GM19035 (cell line): ENCODE measurements around the gene MICOS13.
"Not testable (repeated sequence)": the region's sequence is repeated elsewhere in the genome, so short reads cannot be mapped to it uniquely, and the experiment has no call there.

Source experiments
- ATAC-seq: cut with Tn5 transposase; IDR thresholded peaks from one replicate; pipeline ENCODE4 v1.9.1; 2021; ENCODE audit not compliant: unreplicated experiment

The MICOS13 gene

DNA sequence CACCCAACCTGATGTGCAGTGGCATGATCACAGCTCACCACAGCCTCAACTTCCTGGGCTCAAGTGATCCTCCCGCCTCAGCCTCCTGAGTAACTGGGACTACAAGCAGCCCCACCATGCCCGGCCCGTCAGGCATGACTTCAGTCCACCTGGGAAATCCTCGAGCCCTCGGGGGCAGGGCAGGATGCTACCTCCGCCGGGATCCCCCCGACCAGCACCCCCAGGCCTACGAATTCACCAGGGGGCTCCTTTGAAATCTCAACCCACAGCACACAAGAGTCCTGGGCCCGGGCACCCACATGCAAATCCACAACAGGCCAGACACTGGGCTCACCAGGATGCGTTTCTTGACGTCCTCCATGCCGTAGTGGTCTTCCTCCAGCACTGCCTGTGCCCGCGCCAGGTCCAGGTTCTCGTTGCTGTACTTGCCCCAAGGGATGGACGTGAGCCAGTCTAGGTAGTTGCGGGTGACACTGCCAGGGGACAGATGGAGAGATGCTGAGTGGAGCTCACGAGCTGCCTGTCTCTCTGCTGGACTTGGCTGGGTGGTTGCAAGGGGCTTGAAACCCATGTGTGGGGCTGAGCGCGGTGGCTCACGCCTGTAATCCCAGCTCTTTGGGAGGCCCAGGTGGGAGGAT, 20.3 kb upstream of the MICOS13 start:
- ATAC-seq = no peak

DNA sequence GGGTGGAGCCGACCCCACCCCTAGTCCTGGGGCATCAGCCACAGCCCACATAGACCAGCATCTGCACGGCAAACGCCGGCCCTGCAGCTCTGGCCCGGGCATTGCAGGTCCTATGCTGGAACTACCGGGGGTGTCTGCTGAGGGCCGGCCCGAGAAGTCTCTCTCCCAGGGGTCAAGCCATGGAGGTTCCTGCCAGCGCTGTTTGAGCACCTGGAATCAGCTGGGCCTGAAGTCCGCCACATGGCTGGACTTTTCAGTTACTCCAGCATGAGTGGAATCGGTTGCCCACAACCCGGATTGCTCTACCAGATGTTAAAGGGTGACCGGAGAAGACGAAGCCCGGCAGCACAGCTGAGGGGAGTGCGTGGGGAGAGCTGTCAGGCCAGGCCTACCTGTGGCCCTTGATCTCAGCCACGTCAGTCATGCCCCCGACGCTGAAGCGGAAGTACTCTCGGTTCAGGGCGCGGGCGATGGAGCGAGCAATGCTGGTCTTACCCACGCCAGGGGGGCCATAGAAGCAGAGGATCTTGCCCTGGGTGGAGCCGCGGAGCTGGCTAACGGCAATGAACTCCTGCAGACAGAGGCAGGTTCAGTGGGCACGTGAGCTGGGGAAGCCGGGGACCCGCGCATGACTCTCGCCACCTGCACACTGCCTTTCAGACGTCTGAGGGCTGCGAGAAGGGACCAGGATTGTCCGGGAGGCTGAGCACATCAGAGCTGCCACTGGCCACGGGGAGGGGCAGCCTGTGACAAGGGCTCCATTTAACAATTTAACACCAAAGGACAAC, 18.5 kb upstream of the MICOS13 start:
- ATAC-seq = no peak

DNA sequence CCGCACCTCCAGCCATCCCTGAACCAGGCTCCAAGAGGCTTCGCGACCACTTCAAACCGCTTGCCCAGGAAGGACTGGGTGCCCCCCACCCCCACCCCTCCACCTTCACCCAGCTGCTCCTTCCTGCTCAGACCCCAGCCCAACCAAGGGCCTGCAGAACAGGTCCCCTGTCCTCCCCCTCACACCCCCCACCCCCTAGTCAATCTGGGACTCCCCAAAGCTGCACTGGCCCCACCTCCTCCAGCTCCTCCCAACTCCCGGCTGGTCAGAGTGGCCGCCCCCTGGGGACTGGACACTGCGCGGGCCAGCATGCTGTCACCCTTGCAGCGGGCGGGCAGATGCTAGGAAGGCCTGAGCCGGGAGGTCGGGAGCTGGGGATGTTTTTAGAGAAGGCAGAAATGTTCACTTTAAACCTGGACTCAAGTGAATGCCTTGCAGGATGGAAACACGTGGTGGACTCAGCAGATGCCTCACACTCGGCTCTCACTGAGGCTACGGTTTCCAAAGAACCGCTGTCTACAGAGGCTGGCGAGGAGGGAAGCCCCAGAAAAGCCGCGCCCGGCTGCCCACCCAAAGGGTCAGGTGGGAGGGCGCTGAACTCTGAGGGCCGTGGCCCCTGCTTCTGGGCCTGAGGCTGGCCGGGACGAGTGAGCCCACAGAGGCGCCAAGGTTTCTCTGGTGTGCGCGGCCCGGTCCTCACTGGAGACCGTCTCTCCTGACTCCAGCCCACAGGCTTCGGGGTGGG, 17.7 kb upstream of the MICOS13 start:
- ATAC-seq = no peak

DNA sequence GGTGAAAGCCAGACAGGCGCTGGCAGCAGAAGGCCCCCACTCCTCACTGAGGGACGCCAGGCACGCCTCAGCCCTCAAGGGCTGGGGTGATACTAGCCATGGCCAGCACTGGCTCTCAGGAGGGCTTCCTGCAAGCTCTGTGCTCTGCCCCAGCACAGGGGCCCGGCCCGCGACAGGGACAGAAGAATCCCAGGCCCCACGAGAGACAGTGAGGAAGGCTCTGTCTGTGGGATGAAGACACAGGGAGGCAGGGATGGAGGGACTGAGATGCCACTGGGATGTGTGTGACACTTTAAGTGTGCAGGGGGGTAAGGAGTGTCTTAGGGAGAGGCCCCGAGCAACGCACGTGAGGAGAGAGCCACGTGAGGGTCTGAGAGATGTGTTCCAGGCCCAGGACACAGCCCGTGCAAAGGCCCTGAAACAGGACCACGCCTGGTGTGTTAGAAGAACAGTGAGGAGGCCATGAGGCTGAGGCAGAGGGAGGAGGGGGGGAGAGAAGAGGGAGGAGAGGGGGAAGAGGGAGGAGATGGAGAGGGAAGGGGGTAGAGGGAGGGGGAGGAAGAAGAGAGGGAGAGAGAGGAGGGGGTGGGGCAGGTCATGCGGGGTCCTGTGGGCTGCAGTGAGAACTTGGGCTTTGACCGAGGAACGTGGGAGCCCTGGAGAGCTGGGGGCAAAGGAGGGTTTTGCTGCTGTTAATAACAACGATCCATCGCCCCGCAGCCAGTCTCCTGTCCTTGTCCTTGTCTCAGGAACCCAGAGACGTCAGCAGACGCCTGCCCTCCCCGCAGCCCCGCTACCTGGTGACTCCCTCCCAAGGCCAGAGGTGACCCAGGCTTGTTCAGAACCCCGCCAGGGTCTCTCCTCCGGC, 16.9 kb upstream of the MICOS13 start:
- no peak for ATAC-seq

DNA sequence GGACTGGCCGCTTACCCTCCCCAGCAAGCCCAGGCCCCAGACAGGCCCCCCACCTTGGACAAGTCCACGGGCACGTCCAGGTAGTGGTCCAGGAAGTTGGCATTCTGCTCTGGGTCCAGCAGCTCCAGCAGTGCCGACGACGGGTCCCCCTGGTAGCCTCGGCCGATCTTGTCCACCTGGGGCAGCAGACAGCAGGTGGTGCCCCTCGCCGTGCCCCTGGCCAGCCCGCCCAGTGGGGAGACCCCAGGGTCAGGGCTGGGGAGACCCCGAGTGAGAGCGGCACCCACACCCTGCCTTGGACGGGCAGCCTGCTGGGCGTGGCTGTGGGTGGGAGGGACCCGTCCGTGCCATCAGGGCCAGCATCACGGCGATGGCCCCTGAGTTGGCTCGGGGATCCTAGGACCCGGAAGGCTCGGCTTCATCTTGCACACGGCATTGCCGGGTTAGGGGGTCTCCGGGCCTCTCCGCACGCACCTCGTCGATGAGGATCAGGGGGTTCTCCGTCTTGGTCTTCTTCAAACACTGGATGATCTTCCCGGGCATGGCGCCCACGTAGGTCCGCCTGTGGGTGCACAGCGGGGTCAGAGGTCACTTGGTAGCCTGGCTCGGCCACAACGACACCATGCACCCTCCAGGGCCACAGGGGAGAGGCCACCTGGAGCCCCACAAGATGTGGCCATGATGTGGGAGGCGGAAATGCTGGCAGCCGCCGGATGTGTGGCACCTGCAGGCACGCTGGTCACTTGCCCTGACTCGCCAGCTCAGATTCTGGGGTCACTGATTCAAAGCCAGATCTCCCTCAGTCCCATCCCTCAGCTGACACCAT, 16.1 kb upstream of the MICOS13 start:
- ATAC-seq = no peak

DNA sequence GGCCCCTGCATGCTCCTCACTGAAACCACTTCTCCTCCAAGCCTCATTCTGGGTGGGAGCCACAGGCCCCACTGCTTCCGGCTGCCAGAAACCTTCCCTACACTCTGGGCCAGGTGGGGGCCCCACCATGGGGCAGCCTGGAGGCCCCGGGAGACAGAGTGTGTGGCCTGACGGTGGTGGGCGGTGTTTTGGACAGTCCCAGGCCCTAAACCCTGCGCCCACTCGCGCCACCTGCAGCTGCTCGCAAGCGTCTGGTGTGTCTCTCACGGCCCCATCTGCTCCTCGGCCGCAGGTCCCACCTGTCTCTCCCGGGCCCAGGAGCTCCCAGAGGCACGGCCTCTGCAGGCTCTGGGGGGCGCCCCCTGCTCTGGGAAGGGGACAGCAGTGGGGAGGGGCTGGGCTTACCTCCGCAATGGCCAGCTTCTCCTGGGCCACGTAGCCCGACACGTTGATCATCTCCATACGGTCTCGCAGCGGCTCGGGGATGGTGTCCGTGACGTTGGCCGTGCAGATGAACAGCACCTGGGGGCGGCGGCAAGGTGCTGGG, 15.4 kb upstream of the MICOS13 start:
- no peak for ATAC-seq

DNA sequence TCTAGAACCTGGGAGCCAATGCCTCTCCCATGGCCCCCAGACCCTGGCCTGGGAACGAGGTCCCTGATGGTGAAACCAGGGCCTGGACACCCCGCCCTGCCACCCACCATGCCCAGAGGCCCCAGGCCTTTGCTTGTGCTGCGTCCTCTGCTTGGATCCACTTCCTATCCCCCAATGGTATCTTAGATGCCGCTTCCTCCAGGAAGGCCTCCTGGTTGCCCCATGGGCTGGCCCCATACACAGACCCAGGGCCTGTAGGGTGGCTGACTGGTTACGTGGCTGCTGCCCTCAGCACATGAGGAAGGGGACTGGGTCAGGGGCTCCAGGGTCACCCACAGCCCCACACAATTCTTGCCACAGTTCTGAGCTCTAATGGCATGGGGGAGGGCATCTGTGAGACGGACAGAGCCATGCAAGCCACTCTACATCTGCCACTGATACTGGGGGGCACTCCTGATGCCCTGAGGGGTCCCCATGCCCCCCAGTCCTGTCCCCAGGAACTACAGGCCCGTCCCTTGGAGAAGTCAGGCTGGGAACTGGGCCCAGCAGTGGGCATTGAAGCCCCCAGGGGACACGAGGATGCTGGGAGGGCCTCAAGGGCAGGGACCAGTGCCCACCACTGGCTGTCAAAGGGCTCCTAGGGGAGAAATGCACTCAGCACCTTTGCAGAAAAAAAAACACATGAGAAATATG, 14.8 kb upstream of the MICOS13 start:
- ATAC-seq = no peak

DNA sequence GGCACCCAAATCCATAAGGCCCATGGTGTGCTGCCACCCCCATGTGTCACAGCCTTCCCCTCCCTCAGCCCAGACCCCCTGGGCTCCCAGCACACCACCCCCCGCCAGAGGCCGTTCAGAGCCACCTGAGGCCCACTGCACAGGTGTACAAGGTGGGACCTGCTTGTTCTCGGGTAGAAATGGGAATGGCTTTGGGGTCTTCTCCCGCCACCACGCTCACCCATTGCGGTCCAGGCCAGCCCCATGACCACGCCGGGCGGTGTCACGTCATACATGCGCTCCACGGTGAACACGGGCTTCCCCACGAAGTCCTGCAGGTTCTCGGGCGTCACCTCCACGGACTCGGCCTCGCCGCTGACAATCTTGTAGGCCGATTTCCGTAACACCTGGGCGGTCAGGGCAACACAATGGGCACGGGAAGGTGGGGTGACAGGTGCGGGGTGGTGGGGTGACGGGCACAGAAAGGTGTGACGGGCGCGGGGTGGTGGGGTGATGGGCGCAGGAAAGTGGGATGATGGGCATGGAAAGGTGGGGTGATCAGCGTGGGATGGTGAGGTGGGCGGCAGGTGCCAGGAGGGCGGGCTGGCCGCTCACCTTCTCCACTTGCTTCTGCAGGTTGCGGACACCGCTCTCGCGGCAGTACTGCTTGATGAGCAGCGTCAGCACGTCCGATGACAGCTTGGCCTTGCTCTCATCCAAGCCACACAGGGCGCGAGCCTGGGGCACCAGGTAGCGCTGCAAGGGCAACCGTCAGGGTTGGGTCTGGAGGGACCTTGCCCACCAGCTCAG, 14.0 kb upstream of the MICOS13 start:
- no peak for ATAC-seq

DNA sequence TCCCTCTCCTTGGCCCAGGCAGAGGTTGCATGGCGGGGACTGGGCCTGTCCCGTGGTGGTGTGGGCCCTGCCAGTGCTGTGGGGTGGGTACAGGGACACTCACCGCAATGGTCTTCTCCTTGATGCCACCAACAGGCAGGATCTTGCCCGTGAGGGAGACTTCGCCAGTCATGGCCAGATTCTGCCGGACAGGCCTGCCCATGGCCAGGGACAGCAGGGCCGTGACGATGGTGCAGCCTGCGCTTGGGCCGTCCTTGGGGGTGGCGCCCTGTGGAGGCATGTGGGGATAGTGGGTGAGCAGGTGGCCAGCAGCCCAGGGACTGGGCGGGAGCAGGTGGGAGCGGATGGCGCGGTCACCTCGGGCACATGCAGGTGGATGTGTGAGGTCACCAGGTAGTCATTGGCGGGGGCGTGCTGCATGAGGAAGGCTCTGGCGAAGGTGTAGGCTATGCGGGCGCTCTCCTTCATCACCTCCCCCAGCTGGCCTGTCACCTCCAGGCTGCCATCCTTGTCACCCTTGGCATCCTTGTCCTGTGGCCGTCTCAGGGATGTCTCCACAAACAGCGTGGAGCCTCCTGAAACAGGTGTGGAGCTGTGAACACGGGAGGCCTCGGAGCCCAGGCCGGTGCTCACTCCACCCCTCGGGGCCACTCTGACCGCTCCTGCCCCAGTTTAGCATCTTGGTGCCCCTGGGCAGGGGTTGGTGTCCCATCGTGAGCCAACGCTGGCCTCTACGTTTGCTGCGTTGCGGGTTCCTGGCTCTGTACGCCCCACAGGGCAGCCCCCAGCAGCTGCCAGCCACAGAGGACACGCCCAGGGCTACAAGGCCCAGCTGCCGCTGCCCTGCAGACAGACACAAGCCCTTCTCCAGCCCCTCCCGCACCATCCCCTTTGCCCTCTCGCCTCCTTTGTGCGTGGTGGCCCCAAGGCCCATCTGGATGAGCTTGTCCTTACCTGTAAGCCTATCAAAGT, 13.2 kb upstream of the MICOS13 start:
- no peak for ATAC-seq

DNA sequence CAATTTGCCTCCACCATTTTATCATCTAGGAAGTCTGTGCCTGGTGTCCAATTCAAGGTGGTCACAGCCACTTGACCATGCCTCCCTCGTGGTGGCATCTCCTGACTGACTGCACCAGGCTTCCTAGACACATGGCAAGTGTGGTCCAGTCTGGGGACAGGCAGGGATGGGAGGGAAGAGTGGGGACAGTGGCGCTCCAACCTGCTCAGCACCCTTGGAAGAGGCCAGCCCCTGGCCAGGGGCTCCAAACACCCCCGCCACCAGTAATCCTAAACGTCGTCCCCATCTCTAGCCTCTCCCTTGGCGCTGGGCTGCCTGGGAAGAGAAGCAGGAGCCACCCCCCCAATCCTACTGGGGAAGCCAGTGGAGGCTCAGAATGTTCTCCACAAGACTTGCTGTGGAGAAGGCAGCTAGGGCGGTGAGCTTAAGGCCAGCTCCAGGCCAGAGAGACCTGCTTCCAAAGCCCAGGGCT, 12.4 kb upstream of the MICOS13 start:
- no peak for ATAC-seq

DNA sequence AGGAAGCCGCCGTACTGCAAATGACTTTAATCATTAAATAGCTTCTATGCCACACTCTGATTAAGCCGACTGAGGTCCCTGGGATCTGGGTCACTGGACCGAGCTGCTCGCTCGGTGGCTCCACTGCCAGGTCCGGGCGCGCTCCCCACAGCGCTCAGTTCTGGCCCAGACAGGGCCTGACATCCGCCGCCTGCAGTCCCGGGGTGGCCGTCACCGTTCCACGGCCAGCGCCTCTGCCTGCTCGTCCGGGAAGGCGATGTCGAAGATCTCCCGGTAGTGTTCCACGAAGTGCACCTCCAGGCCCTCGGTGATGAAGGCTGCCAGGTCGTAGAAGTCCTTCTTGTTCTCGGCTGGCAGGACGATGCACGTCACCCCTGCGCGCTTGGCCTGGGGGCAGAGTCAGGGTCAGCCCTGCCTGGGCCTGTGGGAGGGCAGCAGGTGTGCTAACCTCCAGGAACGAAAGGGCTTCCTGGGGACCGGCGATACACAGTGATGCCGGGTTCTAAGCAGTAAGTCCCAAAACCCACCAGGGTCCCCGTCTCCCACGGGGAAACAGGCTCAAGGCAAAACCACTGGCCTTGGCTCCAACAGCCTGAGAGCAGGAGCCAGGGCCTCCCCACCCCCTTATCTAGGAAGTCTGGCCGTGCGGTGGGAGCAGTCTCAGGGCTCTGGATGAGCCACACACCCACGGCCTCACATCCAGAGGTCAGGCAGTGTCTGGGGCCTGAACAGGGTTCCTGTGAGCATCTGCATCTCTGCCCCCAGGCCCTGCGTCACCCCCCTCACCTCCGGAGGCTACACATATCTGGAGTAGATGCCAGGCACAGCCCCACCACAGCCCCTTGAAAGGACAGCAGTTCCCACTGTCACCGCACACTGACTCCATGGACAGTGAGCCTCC, 11.8 kb upstream of the MICOS13 start:
- ATAC-seq = no peak

DNA sequence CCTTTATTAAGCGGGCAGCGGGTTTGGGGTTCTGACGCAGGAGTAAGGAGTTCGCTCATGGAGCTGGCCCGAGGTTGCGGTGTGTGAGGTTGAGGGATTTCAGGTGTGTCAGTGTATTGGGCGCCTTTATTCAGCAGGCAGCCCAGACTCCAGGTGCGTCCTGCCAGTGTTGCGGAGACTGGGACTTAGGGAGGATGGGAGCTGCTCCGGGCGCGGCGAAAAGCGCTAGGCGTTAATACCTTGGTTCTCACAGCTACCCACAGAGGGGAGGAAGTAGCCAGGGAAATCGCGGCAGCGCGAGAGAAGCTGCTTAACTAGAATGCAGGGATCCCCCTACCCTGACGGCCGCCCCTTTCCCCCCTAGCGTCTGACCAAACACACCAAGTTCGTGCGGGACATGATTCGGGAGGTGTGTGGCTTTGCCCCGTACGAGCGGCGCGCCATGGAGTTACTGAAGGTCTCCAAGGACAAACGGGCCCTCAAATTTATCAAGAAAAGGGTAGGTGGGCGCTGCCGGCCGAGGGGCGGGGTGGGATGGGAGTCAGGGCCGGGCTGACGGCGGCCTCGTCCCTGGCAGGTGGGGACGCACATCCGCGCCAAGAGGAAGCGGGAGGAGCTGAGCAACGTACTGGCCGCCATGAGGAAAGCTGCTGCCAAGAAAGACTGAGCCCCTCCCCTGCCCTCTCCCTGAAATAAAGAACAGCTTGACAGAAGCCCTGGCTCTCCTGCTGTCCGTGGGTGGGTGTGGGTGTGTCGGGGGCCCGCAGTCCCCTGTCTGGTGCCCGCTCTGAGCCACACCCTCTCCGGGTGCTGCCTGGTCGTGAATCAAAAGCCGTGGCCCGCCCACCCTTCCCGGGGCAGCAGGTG, 10.9 kb upstream of the MICOS13 start:
- ATAC-seq = no peak

DNA sequence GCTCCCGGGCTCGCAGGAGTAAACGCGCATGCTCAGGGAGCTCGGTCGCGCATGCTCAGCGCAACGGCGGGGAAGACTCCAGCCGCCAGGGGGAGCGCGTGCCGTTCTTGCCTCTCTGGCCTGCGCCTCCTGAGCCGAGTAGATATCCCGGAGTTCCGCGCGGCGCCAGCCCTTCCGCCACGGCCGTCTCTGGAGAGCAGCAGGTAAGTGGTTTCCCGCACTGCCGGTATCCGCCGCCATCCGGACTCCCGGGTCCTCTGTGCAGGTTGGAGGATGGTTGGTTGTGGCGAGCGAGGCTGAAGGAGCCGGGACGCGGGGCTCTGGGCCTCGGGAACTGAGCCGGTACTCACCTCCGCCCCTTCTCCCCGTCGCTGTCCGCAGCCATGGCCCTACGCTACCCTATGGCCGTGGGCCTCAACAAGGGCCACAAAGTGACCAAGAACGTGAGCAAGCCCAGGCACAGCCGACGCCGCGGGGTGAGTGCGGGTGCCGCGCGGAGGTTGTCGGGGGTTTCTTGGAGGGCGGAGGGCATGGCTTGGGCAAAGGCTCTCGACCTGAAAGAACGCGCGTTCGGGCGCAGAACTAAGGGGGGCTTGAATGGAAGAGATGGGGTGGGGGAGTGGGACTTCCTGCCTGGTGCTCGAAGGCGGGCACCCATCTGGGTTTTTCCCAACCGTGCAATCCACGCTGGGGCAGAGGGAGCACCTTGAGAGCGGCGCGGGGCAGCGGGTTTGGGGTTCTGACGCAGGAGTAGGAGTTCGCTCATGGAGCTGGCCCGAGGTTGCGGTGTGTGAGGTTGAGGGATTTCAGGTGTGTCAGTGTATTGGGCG, 10.0 kb upstream of the MICOS13 start, which contains the start of gene RPL36:
Gene RPL36 (plus strand): TSS at position 171 of the 830 bp plus-strand sequence. CDS start 213 bp downstream, at position 384.
- ATAC-seq = peak; percentile 46

DNA sequence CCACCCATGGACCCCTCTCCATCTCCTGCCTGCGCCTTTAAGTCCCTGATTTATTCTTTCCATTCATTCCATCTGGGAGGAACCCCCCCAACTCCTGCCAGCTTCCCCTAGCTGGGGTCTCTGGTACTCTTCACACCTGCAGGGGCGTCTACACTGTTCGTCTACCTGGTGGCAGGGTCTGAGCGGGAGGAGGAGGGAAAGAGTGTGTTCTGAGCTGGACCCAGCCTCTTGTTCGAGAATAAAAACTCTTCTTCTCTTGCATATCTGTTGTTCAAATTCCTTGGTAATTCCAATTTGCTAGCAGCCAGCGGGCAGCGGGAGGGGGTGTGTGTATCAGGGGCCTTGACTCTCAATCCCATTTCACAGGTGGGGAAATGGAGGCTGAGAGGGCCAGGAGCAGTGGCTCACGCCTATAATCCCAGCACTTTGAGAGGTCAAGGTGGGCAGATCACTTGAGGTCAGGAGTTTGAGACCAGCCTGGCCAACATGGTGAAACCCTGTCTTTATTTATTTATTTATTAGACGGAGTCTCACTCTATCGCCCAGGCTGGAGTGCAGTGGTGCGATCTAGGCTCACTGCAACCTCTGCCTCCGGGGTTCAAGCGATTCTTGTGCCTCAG, 8.1 kb upstream of the MICOS13 start:
- not testable (repeated sequence) for ATAC-seq
